WTC11 (cell line): ENCODE measurements around the gene NCOA1. TPM values are rescaled to one million over a fixed set of nuclear protein-coding genes. Genes with fewer than 3 reads are reported as not detected.

Experiments
- ATAC-seq: fragments of 200-7000 bp; cut with Tn5 transposase; 2 replicates; pipeline ENCODE4 v1.10.0; 2021; ENCODE audit warnings: mild to moderate bottlenecking, moderate library complexity
- CTCF ChIA-PET: fragments of 300-600 bp; sonication (Branson Sonifier 250); formaldehyde crosslinking; loops from one replicate; lab custom pipeline; 2021; ENCODE audit warnings: antibody characterized with exemption; lab: Charles Lee
- POLR2A ChIA-PET: fragments of 350-600 bp; sonication (Branson Sonifier 250); formaldehyde crosslinking; loops from one replicate; lab custom pipeline; 2021; ENCODE audit warnings: antibody characterized with exemption; lab: Charles Lee
- DNase-seq: peaks from one replicate; pipeline ENCODE4 v3.0.0; 2021; ENCODE audit warnings: low spot score
- H3K27ac Mint-ChIP-seq: 2 replicates; pipeline ENCODE4 v1.8.0; 2021; ENCODE audit warnings: mixed read lengths
- H3K27me3 Mint-ChIP-seq: 2 replicates; pipeline ENCODE4 v1.8.0; 2021; ENCODE audit warnings: low read depth, mild to moderate bottlenecking, moderate library complexity, mixed read lengths
- H3K36me3 Mint-ChIP-seq: 2 replicates; pipeline ENCODE4 v1.8.0; 2021; ENCODE audit warnings: mixed read lengths
- H3K4me1 Mint-ChIP-seq: 2 replicates; pipeline ENCODE4 v1.8.0; 2022; ENCODE audit warnings: mixed read lengths
- H3K4me3 Mint-ChIP-seq: 2 replicates; pipeline ENCODE4 v1.8.0; 2021; ENCODE audit warnings: mild to moderate bottlenecking, moderate library complexity, mixed read lengths
- H3K9me3 Mint-ChIP-seq: 2 replicates; pipeline ENCODE4 v1.8.0; 2021; ENCODE audit warnings: mixed read lengths
- ATF1 ChIP-seq: sonication (generic); formaldehyde crosslinking; IDR thresholded peaks from 2 replicates; pipeline ENCODE4 v1.8.1; 2023; ENCODE audit warnings: mild to moderate bottlenecking, moderate library complexity, missing genetic modification reagents
- EMX1 ChIP-seq: fragments of 250-450 bp; sonication (Bioruptor Pico); IDR thresholded peaks from 2 replicates; pipeline ENCODE4 v1.8.0; 2021; ENCODE audit warnings: mild to moderate bottlenecking
- FOXJ3 ChIP-seq: sonication (generic); formaldehyde crosslinking; IDR thresholded peaks from 2 replicates; pipeline ENCODE4 v1.9.0; 2021; ENCODE audit warnings: missing genetic modification reagents, mild to moderate bottlenecking, borderline replicate concordance
- HMGA2 ChIP-seq: fragments of 250-450 bp; sonication (Bioruptor Pico); IDR thresholded peaks from 2 replicates; pipeline ENCODE4 v1.4.0; 2021; ENCODE audit warnings: mild to moderate bottlenecking, moderate library complexity
- MXD4 ChIP-seq: fragments of 250-450 bp; sonication (Bioruptor Pico); IDR thresholded peaks from 2 replicates; pipeline ENCODE4 v1.8.0; 2021; ENCODE audit warnings: mild to moderate bottlenecking, moderate library complexity, borderline replicate concordance
- NR1H2 ChIP-seq: sonication (generic); formaldehyde crosslinking; IDR thresholded peaks from 2 replicates; pipeline ENCODE4 v1.9.0; 2021; ENCODE audit warnings: mild to moderate bottlenecking, moderate library complexity, missing genetic modification reagents
- OVOL2 ChIP-seq: fragments of 250-450 bp; sonication (Bioruptor Pico); IDR thresholded peaks from 2 replicates; pipeline ENCODE4 v1.9.0; 2021; ENCODE audit warnings: mild to moderate bottlenecking, borderline replicate concordance
- SMAD4 ChIP-seq: sonication (generic); formaldehyde crosslinking; IDR thresholded peaks from 2 replicates; pipeline ENCODE4 v1.8.0; 2022; ENCODE audit warnings: mild to moderate bottlenecking, missing genetic modification reagents
- SOX15 ChIP-seq: fragments of 250-450 bp; sonication (Bioruptor Pico); IDR thresholded peaks from 2 replicates; pipeline ENCODE4 v1.9.0; 2021; ENCODE audit warnings: mild to moderate bottlenecking
- TCF7 ChIP-seq: sonication (generic); formaldehyde crosslinking; IDR thresholded peaks from 2 replicates; pipeline ENCODE4 v1.8.0; 2022; ENCODE audit warnings: mild to moderate bottlenecking, low read depth, missing genetic modification reagents, moderate library complexity
- TEAD1 ChIP-seq: sonication (generic); formaldehyde crosslinking; IDR thresholded peaks from 2 replicates; pipeline ENCODE4 v1.8.0; 2022; ENCODE audit warnings: mild to moderate bottlenecking, missing genetic modification reagents
- TP53 ChIP-seq: sonication (generic); formaldehyde crosslinking; IDR thresholded peaks from 2 replicates; pipeline ENCODE4 v1.8.1; 2023; ENCODE audit warnings: mild to moderate bottlenecking, missing genetic modification reagents
- ZNF138 ChIP-seq: sonication (generic); formaldehyde crosslinking; conservative IDR thresholded peaks from 2 replicates; pipeline ENCODE4 v1.8.1; 2022; ENCODE audit warnings: mild to moderate bottlenecking, moderate library complexity, missing genetic modification reagents
- ZNF263 ChIP-seq: sonication (generic); formaldehyde crosslinking; IDR thresholded peaks from 2 replicates; pipeline ENCODE4 v1.8.1; 2022; ENCODE audit warnings: low read depth, mild to moderate bottlenecking, moderate library complexity, missing genetic modification reagents
- ZNF671 ChIP-seq: fragments of 250-450 bp; sonication (Bioruptor Pico); IDR thresholded peaks from 2 replicates; pipeline ENCODE4 v1.8.0; 2021; ENCODE audit warnings: mild to moderate bottlenecking
- total RNA-seq: library from RNA; stranded (reverse); gene quantifications from 3 replicates; pipeline ENCODE4 v1.2.3, GENCODE V29; 2021
- TF ChIP-seq, protein P1 (sequence below): sonication (generic); formaldehyde crosslinking; IDR thresholded peaks from 2 replicates; pipeline ENCODE4 v1.8.1; 2022; ENCODE audit warnings: mild to moderate bottlenecking, missing genetic modification reagents, moderate library complexity, borderline replicate concordance
- TF ChIP-seq, protein P2 (sequence below): sonication (generic); formaldehyde crosslinking; IDR thresholded peaks from 2 replicates; pipeline ENCODE4 v1.8.1; 2022; ENCODE audit warnings: low read depth, mild to moderate bottlenecking, moderate library complexity, missing genetic modification reagents, borderline replicate concordance
- TF ChIP-seq, protein P3 (sequence below): fragments of 250-450 bp; sonication (Bioruptor Pico); IDR thresholded peaks from 2 replicates; pipeline ENCODE4 v1.9.0; 2021; ENCODE audit warnings: mild to moderate bottlenecking
- TF ChIP-seq, protein P4 (sequence below): fragments of 250-450 bp; sonication (Bioruptor Pico); IDR thresholded peaks from 2 replicates; pipeline ENCODE4 v2.1.2; 2022; ENCODE audit warnings: mild to moderate bottlenecking, moderate library complexity
- TF ChIP-seq, protein P5 (sequence below): fragments of 250-450 bp; sonication (Bioruptor Pico); IDR thresholded peaks from 2 replicates; pipeline ENCODE4 v1.9.0; 2021; ENCODE audit warnings: moderate library complexity, mild to moderate bottlenecking, inconsistent platforms, borderline replicate concordance
- TF ChIP-seq, protein P6 (sequence below): fragments of 200-600 bp; IDR thresholded peaks from 2 replicates; pipeline ENCODE4 v1.8.0; 2022; ENCODE audit warnings: antibody characterized with exemption
- TF ChIP-seq, protein P7 (sequence below): sonication (generic); formaldehyde crosslinking; IDR thresholded peaks from 2 replicates; pipeline ENCODE4 v1.8.0; 2022; ENCODE audit warnings: mild to moderate bottlenecking, missing genetic modification reagents
- TF ChIP-seq, protein P8 (sequence below): sonication (generic); formaldehyde crosslinking; IDR thresholded peaks from 2 replicates; pipeline ENCODE4 v1.8.0; 2022; ENCODE audit warnings: mild to moderate bottlenecking, missing genetic modification reagents

NCOA1 gene
- total RNA-seq, 1 experiment from 2014 or later: 16.9 TPM

DNA sequence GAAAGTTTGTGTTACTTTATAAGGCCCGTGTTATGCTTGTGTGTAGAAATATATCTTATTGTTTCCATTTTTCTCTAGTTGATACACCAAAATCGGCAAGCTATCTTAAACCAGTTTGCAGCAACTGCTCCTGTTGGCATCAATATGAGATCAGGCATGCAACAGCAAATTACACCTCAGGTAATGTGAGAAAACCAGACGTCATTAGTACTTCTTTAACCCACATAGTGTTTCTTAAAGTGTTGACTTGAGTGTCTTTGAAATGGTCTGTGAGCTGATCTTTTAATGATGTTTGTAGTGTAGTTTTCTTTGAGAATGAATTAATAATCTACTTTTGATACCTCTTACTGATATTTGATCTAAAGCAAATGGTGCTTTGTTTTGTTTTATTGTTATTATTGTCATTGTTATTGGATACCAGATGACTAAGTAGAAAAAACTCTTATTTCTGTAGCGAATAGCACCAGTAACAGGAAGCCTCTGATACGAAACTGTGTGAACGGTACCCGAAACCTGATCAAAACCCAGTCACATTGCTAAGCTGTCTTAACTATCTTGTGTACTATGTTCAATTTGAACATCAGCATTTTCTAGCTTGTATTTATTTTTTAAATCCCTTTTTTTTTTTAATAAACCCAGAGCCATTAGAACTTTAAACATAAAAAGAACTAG is 248.4 kb downstream of the NCOA1 start (continued):
- no peak for TF ChIP-seq ZNF263
- TF ChIP-seq MXD4: no peak
- TF ChIP-seq NR1H2 (CRISPR knock-in tag): no peak
- TF ChIP-seq, protein P1, sequence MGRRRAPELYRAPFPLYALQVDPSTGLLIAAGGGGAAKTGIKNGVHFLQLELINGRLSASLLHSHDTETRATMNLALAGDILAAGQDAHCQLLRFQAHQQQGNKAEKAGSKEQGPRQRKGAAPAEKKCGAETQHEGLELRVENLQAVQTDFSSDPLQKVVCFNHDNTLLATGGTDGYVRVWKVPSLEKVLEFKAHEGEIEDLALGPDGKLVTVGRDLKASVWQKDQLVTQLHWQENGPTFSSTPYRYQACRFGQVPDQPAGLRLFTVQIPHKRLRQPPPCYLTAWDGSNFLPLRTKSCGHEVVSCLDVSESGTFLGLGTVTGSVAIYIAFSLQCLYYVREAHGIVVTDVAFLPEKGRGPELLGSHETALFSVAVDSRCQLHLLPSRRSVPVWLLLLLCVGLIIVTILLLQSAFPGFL (CRISPR knock-in tag): no peak

DNA sequence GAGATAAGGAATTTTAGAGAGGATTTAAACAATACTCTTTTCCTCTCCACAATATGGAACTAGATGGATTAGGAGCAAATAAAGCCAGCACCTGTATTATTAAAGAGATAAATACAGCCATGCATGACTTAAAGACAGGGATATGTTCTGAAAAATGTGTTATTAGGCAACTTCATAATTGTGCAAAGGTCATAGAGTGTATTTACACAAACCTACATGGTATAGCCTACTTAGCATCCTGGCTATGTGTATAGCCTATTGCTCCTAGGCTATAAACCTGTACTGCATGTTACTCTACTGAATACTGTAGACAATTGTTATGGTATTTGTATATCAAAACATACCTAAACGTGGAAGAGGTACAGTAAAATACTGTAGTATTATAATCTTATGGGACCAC is 249.1 kb downstream of the NCOA1 start:
- DNase-seq: no peak
- TF ChIP-seq, protein P2, sequence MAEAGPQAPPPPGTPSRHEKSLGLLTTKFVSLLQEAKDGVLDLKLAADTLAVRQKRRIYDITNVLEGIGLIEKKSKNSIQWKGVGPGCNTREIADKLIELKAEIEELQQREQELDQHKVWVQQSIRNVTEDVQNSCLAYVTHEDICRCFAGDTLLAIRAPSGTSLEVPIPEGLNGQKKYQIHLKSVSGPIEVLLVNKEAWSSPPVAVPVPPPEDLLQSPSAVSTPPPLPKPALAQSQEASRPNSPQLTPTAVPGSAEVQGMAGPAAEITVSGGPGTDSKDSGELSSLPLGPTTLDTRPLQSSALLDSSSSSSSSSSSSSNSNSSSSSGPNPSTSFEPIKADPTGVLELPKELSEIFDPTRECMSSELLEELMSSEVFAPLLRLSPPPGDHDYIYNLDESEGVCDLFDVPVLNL (CRISPR knock-in tag): no peak
- TF ChIP-seq, protein P3, sequence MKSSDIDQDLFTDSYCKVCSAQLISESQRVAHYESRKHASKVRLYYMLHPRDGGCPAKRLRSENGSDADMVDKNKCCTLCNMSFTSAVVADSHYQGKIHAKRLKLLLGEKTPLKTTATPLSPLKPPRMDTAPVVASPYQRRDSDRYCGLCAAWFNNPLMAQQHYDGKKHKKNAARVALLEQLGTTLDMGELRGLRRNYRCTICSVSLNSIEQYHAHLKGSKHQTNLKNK: no peak
- TF ChIP-seq, protein P4, sequence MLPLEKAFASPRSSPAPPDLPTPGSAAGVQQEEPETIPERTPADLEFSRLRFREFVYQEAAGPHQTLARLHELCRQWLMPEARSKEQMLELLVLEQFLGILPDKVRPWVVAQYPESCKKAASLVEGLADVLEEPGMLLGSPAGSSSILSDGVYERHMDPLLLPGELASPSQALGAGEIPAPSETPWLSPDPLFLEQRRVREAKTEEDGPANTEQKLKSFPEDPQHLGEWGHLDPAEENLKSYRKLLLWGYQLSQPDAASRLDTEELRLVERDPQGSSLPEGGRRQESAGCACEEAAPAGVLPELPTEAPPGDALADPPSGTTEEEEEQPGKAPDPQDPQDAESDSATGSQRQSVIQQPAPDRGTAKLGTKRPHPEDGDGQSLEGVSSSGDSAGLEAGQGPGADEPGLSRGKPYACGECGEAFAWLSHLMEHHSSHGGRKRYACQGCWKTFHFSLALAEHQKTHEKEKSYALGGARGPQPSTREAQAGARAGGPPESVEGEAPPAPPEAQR (CRISPR knock-in tag): no peak
- TF ChIP-seq TP53 (CRISPR knock-in tag): no peak
- TF ChIP-seq, protein P5, sequence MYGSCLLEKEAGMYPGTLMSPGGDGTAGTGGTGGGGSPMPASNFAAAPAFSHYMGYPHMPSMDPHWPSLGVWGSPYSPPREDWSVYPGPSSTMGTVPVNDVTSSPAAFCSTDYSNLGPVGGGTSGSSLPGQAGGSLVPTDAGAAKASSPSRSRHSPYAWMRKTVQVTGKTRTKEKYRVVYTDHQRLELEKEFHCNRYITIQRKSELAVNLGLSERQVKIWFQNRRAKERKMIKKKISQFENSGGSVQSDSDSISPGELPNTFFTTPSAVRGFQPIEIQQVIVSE (CRISPR knock-in tag): no peak
- no peak for TF ChIP-seq EMX1 (CRISPR knock-in tag)
- Mint-ChIP-seq H3K4me1 (no peaks in the 10 kb centered on the region), H3K27ac (no peak overlapping the region), H3K27me3 (no peaks in the 10 kb centered on the region), H3K4me3 (no peak overlapping the region), H3K9me3 (no peaks in the 10 kb centered on the region), H3K36me3 (no peaks in the 10 kb centered on the region)
- ChIA-PET POLR2A (no interaction called here), CTCF (no interaction called here)
- ATAC-seq: no peak

DNA sequence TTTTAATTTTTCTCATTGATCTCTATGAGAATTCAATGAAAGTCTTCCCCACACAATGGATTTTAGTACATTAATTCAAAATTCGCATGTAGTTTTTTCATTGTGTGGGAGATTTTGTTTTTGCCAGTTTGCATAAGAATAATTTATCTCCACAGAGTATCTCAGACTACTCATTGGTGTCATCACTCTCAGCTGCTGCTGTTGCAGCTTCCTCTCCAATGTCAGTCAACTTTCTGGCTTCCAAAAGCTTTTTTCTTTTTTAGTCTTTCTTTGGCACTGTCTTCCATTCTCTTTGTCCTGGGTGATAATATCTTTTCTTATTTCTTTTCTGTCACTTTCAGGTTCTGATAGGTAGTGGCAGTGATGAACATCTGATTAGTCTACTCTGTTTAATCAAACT is 251.7 kb downstream of the NCOA1 start:
- Mint-ChIP-seq H3K27me3 (no peaks in the 10 kb centered on the region), H3K36me3 (no peaks in the 10 kb centered on the region), H3K9me3 (no peaks in the 10 kb centered on the region), H3K4me1 (no peaks in the 10 kb centered on the region), H3K27ac (no peak overlapping the region), H3K4me3 (no peak overlapping the region)
- ChIA-PET POLR2A (no interaction called here), CTCF (no interaction called here)
- TF ChIP-seq ZNF138 (CRISPR knock-in tag) (no peak), SOX15 (no peak), OVOL2 (CRISPR knock-in tag) (no peak), ZNF671 (CRISPR knock-in tag) (no peak), HMGA2 (CRISPR knock-in tag) (no peak), EMX1 (CRISPR knock-in tag) (no peak), ATF1 (CRISPR knock-in tag) (no peak), TEAD1 (CRISPR knock-in tag) (no peak), SMAD4 (no peak), FOXJ3 (CRISPR knock-in tag) (no peak), TCF7 (CRISPR knock-in tag) (no peak)
- TF ChIP-seq, protein P3: no peak
- TF ChIP-seq, protein P5 (CRISPR knock-in tag): no peak
- TF ChIP-seq, protein P6, sequence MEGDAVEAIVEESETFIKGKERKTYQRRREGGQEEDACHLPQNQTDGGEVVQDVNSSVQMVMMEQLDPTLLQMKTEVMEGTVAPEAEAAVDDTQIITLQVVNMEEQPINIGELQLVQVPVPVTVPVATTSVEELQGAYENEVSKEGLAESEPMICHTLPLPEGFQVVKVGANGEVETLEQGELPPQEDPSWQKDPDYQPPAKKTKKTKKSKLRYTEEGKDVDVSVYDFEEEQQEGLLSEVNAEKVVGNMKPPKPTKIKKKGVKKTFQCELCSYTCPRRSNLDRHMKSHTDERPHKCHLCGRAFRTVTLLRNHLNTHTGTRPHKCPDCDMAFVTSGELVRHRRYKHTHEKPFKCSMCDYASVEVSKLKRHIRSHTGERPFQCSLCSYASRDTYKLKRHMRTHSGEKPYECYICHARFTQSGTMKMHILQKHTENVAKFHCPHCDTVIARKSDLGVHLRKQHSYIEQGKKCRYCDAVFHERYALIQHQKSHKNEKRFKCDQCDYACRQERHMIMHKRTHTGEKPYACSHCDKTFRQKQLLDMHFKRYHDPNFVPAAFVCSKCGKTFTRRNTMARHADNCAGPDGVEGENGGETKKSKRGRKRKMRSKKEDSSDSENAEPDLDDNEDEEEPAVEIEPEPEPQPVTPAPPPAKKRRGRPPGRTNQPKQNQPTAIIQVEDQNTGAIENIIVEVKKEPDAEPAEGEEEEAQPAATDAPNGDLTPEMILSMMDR: no peak
- TF ChIP-seq, protein P7, sequence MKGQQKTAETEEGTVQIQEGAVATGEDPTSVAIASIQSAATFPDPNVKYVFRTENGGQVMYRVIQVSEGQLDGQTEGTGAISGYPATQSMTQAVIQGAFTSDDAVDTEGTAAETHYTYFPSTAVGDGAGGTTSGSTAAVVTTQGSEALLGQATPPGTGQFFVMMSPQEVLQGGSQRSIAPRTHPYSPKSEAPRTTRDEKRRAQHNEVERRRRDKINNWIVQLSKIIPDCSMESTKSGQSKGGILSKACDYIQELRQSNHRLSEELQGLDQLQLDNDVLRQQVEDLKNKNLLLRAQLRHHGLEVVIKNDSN (CRISPR knock-in tag): no peak
- TF ChIP-seq, protein P8, sequence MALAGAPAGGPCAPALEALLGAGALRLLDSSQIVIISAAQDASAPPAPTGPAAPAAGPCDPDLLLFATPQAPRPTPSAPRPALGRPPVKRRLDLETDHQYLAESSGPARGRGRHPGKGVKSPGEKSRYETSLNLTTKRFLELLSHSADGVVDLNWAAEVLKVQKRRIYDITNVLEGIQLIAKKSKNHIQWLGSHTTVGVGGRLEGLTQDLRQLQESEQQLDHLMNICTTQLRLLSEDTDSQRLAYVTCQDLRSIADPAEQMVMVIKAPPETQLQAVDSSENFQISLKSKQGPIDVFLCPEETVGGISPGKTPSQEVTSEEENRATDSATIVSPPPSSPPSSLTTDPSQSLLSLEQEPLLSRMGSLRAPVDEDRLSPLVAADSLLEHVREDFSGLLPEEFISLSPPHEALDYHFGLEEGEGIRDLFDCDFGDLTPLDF (CRISPR knock-in tag): no peak
- ATAC-seq (no peak), DNase-seq (no peak)
